PC-3 (cell line): Measurements from ENCODE around the gene TMEM255B. TPM values are rescaled to one million over a fixed set of nuclear protein-coding genes. Genes with fewer than 3 reads are reported as not detected.

Experiments used
- ATAC-seq: fragments of 200-7000 bp; cut with Tn5 transposase; 2 replicates; pipeline ENCODE4 v1.9.1; 2020; ENCODE audit warnings: mild to moderate bottlenecking, moderate library complexity
- BruUV-seq: library from RNA; stranded (reverse); fragments of 400-500 nt; replicated peaks from 2 replicates; lab custom pipeline; 2021; lab: Mats Ljungman, UMichigan
- CTCF ChIA-PET: fragments of 300-600 bp; sonication (Branson Sonifier 250); formaldehyde crosslinking; loops from one replicate; lab custom pipeline; 2022; ENCODE audit warnings: antibody characterized with exemption; lab: Charles Lee
- POLR2A ChIA-PET: fragments of 300-600 bp; sonication (Branson Sonifier 250); formaldehyde crosslinking; loops from one replicate; lab custom pipeline; 2022; ENCODE audit warnings: antibody characterized with exemption; ENCODE audit not compliant: unreplicated experiment; lab: Charles Lee
- DNase-seq: peaks from one replicate; pipeline ENCODE4 v3.0.0-alpha.2; 2015
- H2AFZ ChIP-seq: fragments of 300-600 bp; sonication (generic); 2 replicates; pipeline ENCODE4 v1.6.0; 2016; ENCODE audit warnings: antibody characterized with exemption, low read length
- H3F3A ChIP-seq: fragments of 300-600 bp; sonication (generic); one replicate; pipeline ENCODE4 v1.6.0; 2017; ENCODE audit warnings: antibody characterized with exemption, low read length, control low read depth, mild to moderate bottlenecking; ENCODE audit not compliant: unreplicated experiment
- H3K27ac ChIP-seq: fragments of 300-600 bp; sonication (generic); 2 replicates; pipeline ENCODE4 v1.5.1; 2016; ENCODE audit warnings: mild to moderate bottlenecking, low read length
- H3K27me3 ChIP-seq: fragments of 300-600 bp; sonication (generic); 2 replicates; pipeline ENCODE4 v1.6.1; 2016; ENCODE audit warnings: low read length, mixed read lengths
- H3K36me3 ChIP-seq: fragments of 300-600 bp; sonication (generic); 2 replicates; pipeline ENCODE4 v1.6.1; 2016; ENCODE audit warnings: low read depth, mixed run types, low read length, mixed read lengths
- H3K4me1 ChIP-seq: fragments of 300-600 bp; sonication (generic); 2 replicates; pipeline ENCODE4 v1.5.1; 2016; ENCODE audit warnings: low read length; ENCODE audit not compliant: insufficient read depth
- H3K4me2 ChIP-seq: fragments of 300-600 bp; sonication (generic); 2 replicates; pipeline ENCODE4 v1.6.0; 2016; ENCODE audit warnings: low read length
- H3K4me3 ChIP-seq: fragments of 300-600 bp; sonication (generic); 2 replicates; pipeline ENCODE4 v1.5.1; 2016; ENCODE audit warnings: mild to moderate bottlenecking, low read length, mixed read lengths
- H3K79me2 ChIP-seq: fragments of 300-600 bp; sonication (generic); 2 replicates; pipeline ENCODE4 v1.6.1; 2017; ENCODE audit warnings: low read length, mixed read lengths
- H3K9ac ChIP-seq: fragments of 300-600 bp; sonication (generic); 2 replicates; pipeline ENCODE4 v1.6.0; 2016; ENCODE audit warnings: mild to moderate bottlenecking, low read length
- H3K9me2 ChIP-seq: fragments of 300-600 bp; sonication (generic); replicated peaks from 2 replicates; pipeline ENCODE4 v1.6.1; 2016; ENCODE audit warnings: mixed run types, low read length, mixed read lengths
- H3K9me3 ChIP-seq: fragments of 300-600 bp; sonication (generic); 2 replicates; pipeline ENCODE4 v1.6.1; 2016; ENCODE audit warnings: low read length, mixed read lengths
- H4K20me1 ChIP-seq: fragments of 300-600 bp; sonication (generic); 2 replicates; pipeline ENCODE4 v1.6.1; 2016; ENCODE audit warnings: low read length, mixed read lengths
- EZH2 ChIP-seq: fragments of 300-600 bp; sonication (generic); IDR thresholded peaks from one replicate; pipeline ENCODE4 v1.6.1; 2017; ENCODE audit warnings: antibody characterized with exemption, mild to moderate bottlenecking, low read length; ENCODE audit not compliant: unreplicated experiment
- EZH2phosphoT487 ChIP-seq: fragments of 300-600 bp; sonication (generic); IDR thresholded peaks from 2 replicates; pipeline ENCODE4 v1.6.1; 2018; ENCODE audit warnings: mild to moderate bottlenecking, antibody characterized with exemption, low read length, borderline replicate concordance
- intact Hi-C: fragments of 100-400 bp; cut with micrococcal nuclease; formaldehyde crosslinking; loops from 2 replicates; pipeline ENCODE4 v1.9.0; 2023
- total RNA-seq: library from RNA; depleted of rRNA; stranded (reverse); fragments of >200 nt; gene quantifications from 2 replicates; pipeline ENCODE4 v1.2.3, GENCODE V29; 2014
- TF ChIP-seq, protein P1 (sequence below): fragments of 300-600 bp; sonication (generic); conservative IDR thresholded peaks from 2 replicates; pipeline ENCODE4 v1.5.1; 2017; ENCODE audit warnings: antibody characterized with exemption, low read depth, mild to moderate bottlenecking, low read length

The TMEM255B gene
- total RNA-seq, 1 experiment from 2014 or later = 26.9 TPM

DNA sequence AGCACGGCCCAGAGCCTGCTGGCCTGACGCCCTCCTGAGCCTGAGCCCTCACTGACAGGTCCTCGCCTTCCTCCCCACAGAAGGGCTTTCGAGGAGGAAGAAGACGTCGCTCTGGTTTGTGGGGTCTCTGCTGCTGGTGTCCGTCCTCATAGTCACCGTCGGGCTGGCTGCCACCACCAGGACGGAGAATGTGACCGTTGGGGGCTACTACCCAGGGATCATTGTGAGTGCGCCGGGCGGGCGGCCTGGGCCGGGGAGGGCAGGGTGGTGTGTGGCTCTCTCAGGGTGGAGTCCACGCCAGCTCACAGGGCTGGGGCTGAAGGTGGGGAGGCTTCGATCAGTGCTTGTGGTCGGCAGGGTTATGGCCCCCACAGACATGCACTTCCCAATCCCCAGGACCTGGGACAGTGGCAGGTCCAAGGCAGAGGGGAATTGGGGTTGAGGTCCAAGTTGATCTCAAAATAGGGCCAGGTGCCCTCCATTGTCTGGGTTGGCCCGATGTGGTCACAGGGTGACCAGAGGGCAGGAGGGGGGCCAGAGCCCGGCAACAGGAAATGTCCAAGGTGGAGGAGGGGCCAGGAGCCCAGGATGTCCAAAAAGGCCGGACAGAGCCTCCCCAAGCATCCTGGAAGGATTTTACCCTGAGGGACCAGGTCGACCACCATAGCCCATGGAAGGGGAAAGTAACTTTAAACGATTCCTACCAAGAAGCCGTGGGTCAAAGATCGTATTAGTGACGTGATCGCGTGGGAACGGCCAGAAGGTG is 7.2 kb downstream of the TMEM255B start:
- no peak for ATAC-seq

DNA sequence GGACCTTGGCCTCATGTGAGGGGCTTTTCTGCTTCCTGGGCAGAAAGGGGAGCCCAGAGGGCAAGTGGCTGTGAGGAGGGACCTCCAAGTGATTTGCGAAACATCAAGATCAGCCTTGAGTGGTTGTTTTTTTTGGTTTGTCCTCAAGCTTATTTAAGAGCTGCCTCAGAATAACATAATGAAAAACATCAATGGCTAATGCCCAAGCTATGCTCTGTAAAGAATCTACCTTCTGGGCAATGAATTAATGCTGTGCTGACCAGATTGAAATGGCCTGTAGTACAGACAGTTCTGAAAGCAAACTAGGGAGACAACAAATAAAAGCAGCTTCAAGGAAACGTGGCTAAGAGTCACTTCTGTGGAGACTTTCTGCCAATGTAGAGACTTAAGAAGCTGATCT is 8.3 kb downstream of the TMEM255B start:
- DNase-seq (no peak), ATAC-seq (no peak)
- Histone ChIP-seq H3F3A (no peaks in the 10 kb centered on the region), H3K4me1 (peaks cover 15% of the 10 kb centered on the region), H2AFZ (no peak overlapping the region), H3K27me3 (no peaks in the 10 kb centered on the region), H3K4me2 (no peak overlapping the region), H3K9me3 (no peaks in the 10 kb centered on the region), H3K9me2 (no peaks in the 10 kb centered on the region), H4K20me1 (no peaks in the 10 kb centered on the region), H3K36me3 (no peaks in the 10 kb centered on the region), H3K9ac (no peak overlapping the region), H3K27ac (no peak overlapping the region), H3K4me3 (no peak overlapping the region), H3K79me2 (0 out of 2 replicates have a peak, but pooled peaks cover 4% of the 10 kb centered on the region)
- no peak for TF ChIP-seq EZH2
- no peak for TF ChIP-seq EZH2phosphoT487
- TF ChIP-seq, protein P1, sequence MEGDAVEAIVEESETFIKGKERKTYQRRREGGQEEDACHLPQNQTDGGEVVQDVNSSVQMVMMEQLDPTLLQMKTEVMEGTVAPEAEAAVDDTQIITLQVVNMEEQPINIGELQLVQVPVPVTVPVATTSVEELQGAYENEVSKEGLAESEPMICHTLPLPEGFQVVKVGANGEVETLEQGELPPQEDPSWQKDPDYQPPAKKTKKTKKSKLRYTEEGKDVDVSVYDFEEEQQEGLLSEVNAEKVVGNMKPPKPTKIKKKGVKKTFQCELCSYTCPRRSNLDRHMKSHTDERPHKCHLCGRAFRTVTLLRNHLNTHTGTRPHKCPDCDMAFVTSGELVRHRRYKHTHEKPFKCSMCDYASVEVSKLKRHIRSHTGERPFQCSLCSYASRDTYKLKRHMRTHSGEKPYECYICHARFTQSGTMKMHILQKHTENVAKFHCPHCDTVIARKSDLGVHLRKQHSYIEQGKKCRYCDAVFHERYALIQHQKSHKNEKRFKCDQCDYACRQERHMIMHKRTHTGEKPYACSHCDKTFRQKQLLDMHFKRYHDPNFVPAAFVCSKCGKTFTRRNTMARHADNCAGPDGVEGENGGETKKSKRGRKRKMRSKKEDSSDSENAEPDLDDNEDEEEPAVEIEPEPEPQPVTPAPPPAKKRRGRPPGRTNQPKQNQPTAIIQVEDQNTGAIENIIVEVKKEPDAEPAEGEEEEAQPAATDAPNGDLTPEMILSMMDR = no peak
- no TSS peak for BruUV-seq
- POLR2A ChIA-PET = no interaction called here
- intact Hi-C loops = no loop called here
- CTCF ChIA-PET = no interaction called here

More for the DNA sequence above, 7.2 kb downstream of the TMEM255B start:
- no peaks in the 10 kb centered on the region for H3K9me2 ChIP-seq
- no TSS peak for BruUV-seq
- H3K79me2 ChIP-seq = peaks cover 11% of the 10 kb centered on the region
- no peak for DNase-seq
- no peaks in the 10 kb centered on the region for H3K36me3 ChIP-seq
- H2AFZ ChIP-seq = no peak overlapping the region
- intact Hi-C loops = no loop called here
- ChIA-PET CTCF (no interaction called here), POLR2A (no interaction called here)
- H3F3A ChIP-seq = no peaks in the 10 kb centered on the region
- no peaks in the 10 kb centered on the region for H3K27me3 ChIP-seq
- TF ChIP-seq, protein P1 = no peak
- TF ChIP-seq EZH2phosphoT487 (no peak), EZH2 (no peak)
- H3K4me1 ChIP-seq = peaks cover 10% of the 10 kb centered on the region; the same call in 1 of the 2 replicates
- H3K4me2 ChIP-seq = no peak overlapping the region
- no peak overlapping the region for H3K9ac ChIP-seq
- H3K27ac ChIP-seq = no peak overlapping the region
- no peak overlapping the region for H3K4me3 ChIP-seq
- H4K20me1 ChIP-seq = no peaks in the 10 kb centered on the region
- no peaks in the 10 kb centered on the region for H3K9me3 ChIP-seq
